K562 (cell line): ENCODE results near the gene FASTK. TPM values are rescaled to one million over a fixed set of nuclear protein-coding genes. Genes with fewer than 3 reads are reported as not detected.

Experiments
- DLX4 ChIP-seq: fragments of 250-450 bp; sonication (Bioruptor Pico); IDR thresholded peaks from 2 replicates; pipeline ENCODE4 v1.6.1; 2021; ENCODE audit warnings: mild to moderate bottlenecking
- EP300 ChIP-seq: IDR thresholded peaks from 2 replicates; pipeline ENCODE4 v1.6.1; 2012; ENCODE audit warnings: low read length, improper control_type of control experiment
- ERF ChIP-seq: fragments of 450-650 bp; formaldehyde crosslinking; IDR thresholded peaks from 2 replicates; pipeline ENCODE4 v1.4.0; 2020; ENCODE audit warnings: mild to moderate bottlenecking, mixed read lengths
- MED1 ChIP-seq: sonication (generic); formaldehyde crosslinking; IDR thresholded peaks from 2 replicates; pipeline ENCODE4 v1.8.1; 2023; ENCODE audit warnings: missing genetic modification reagents, borderline replicate concordance
- MYC ChIP-seq, 2 experiments: fragments of 250-450 bp in 1 of 2; sonication (Bioruptor Pico) in 1 of 2; IDR thresholded peaks; 2 replicates each; pipeline versions ENCODE4 v1.5.1 to v1.6.1; 2012 to 2021; ENCODE audit warnings: low read depth in 2 of 2, borderline replicate concordance in 1 of 2, improper control_type of control experiment in 1 of 2, low read length in 1 of 2, mild to moderate bottlenecking in 1 of 2, moderate library complexity in 1 of 2
- NR2F6 ChIP-seq: fragments of 450-650 bp; formaldehyde crosslinking; IDR thresholded peaks from 2 replicates; pipeline ENCODE4 v1.4.0; 2020; ENCODE audit warnings: mild to moderate bottlenecking
- NRF1 ChIP-seq, 2 experiments: fragments of 450-650 bp; IDR thresholded peaks in 1 of 2; conservative IDR thresholded peaks in 1 of 2; 2 replicates each; pipeline ENCODE4 v1.6.1; 2014; ENCODE audit warnings: mild to moderate bottlenecking in 2 of 2
- NUFIP1 ChIP-seq: fragments of 450-650 bp; IDR thresholded peaks from 2 replicates; pipeline ENCODE4 v1.6.1; 2018; ENCODE audit not compliant: partially characterized antibody
- POLR3A ChIP-seq: IDR thresholded peaks from 2 replicates; pipeline ENCODE4 v1.6.1; 2011; ENCODE audit warnings: borderline replicate concordance, mild to moderate bottlenecking, moderate library complexity; ENCODE audit not compliant: insufficient read length, insufficient read depth; ENCODE audit errors: extremely low read depth
- RAD21 ChIP-seq, 2 experiments: fragments of 250-450 bp in 1 of 2; fragments of 450-650 bp in 1 of 2; sonication (Bioruptor Pico) in 1 of 2; formaldehyde crosslinking in 1 of 2; IDR thresholded peaks in 1 of 2; conservative IDR thresholded peaks in 1 of 2; 2 replicates each; pipeline versions ENCODE4 v1.4.0 to v1.8.0; 2020 to 2022; ENCODE audit warnings: mild to moderate bottlenecking in 2 of 2, moderate library complexity in 1 of 2
- RAD51 ChIP-seq: fragments of 450-650 bp; IDR thresholded peaks from 2 replicates; pipeline ENCODE4 v1.7.1; 2016; ENCODE audit warnings: low read depth, mild to moderate bottlenecking, borderline replicate concordance
- RFX7 ChIP-seq: fragments of 250-450 bp; sonication (Bioruptor Pico); IDR thresholded peaks from 2 replicates; pipeline ENCODE4 v1.5.1; 2021; ENCODE audit warnings: mild to moderate bottlenecking
- STAT5A ChIP-seq: IDR thresholded peaks from 2 replicates; pipeline ENCODE4 v1.6.1; 2012; ENCODE audit warnings: low read length, inconsistent platforms, borderline replicate concordance
- SUPT5H ChIP-seq: fragments of 450-650 bp; IDR thresholded peaks from 2 replicates; pipeline ENCODE4 v1.6.1; 2016
- TEAD2 ChIP-seq: fragments of 450-650 bp; IDR thresholded peaks from 2 replicates; pipeline ENCODE4 v1.6.1; 2016; ENCODE audit warnings: missing genetic modification characterization, control low read depth, missing compliant biosample characterization
- ZBTB17 ChIP-seq: fragments of 450-650 bp; formaldehyde crosslinking; IDR thresholded peaks from 2 replicates; pipeline ENCODE4 v1.4.0; 2020; ENCODE audit warnings: mild to moderate bottlenecking
- ZFP30 ChIP-seq: fragments of 250-450 bp; sonication (Bioruptor Pico); IDR thresholded peaks from 2 replicates; pipeline ENCODE4 v1.8.0; 2022; ENCODE audit warnings: moderate library complexity, mild to moderate bottlenecking, inconsistent platforms, borderline replicate concordance
- ZFP36 ChIP-seq: fragments of 150-350 bp; IDR thresholded peaks from 2 replicates; pipeline ENCODE4 v1.6.1; 2018; ENCODE audit warnings: low read length, low read depth; ENCODE audit not compliant: partially characterized antibody
- ZFX ChIP-seq: sonication (generic); formaldehyde crosslinking; IDR thresholded peaks from 2 replicates; pipeline ENCODE4 v1.8.0; 2022; ENCODE audit warnings: mild to moderate bottlenecking, missing genetic modification reagents, moderate library complexity
- ZNF165 ChIP-seq: fragments of 250-450 bp; sonication (Bioruptor Pico); IDR thresholded peaks from 2 replicates; pipeline ENCODE4 v1.4.0; 2020; ENCODE audit warnings: borderline replicate concordance
- ZNF699 ChIP-seq: fragments of 250-450 bp; sonication (Bioruptor Pico); IDR thresholded peaks from 2 replicates; pipeline ENCODE4 v1.8.0; 2021; ENCODE audit warnings: mild to moderate bottlenecking, moderate library complexity; ENCODE audit not compliant: insufficient replicate concordance
- ZNF76 ChIP-seq: fragments of 250-450 bp; sonication (Bioruptor Pico); IDR thresholded peaks from 2 replicates; pipeline ENCODE4 v1.4.0; 2020; ENCODE audit warnings: mild to moderate bottlenecking, moderate library complexity, borderline replicate concordance
- polyA plus RNA-seq, 8 experiments: library from polyadenylated mRNA; depleted of rRNA in 4 of 8; stranded (reverse) in 5 of 8; unstranded in 3 of 8; fragments of >200 nt; fragmentation: Nextera tagmentation in 2 of 8; fragmentation: Illumina TruSeq in 1 of 8; extraction: Ambion mirVana in 2 of 8; extraction: Trizol in 1 of 8; gene quantifications; 2 replicates each; pipeline versions ENCODE4 v1.2.1 to v1.2.3, GENCODE V29; 2011 to 2014; ENCODE audit warnings: inconsistent platforms in 1 of 8, missing spikeins in 1 of 8
- total RNA-seq, 7 experiments: library from RNA; depleted of rRNA in 6 of 7; stranded (reverse); fragments of >200 nt in 6 of 7; fragmentation: Illumina TruSeq in 2 of 7; extraction: Trizol in 2 of 7; gene quantifications; 2 replicates each; pipeline versions ENCODE4 v1.2.1 to v1.2.3, GENCODE V29; 2011 to 2021; ENCODE audit warnings: low replicate concordance in 1 of 7
- TF ChIP-seq, protein P1 (sequence below): fragments of 200-400 bp; formaldehyde crosslinking; IDR thresholded peaks from 2 replicates; pipeline ENCODE4 v1.6.1; 2017; ENCODE audit warnings: mild to moderate bottlenecking, low read depth, low read length, moderate library complexity
- TF ChIP-seq, protein P2 (sequence below), 2 experiments: fragments of 200-800 bp in 1 of 2; sonication (Bioruptor generic) in 1 of 2; sonication (generic) in 1 of 2; formaldehyde crosslinking in 1 of 2; IDR thresholded peaks in 1 of 2; conservative IDR thresholded peaks in 1 of 2; 2 replicates each; pipeline versions ENCODE4 v1.5.0 to v1.6.1; 2016 to 2020; ENCODE audit warnings: missing compliant biosample characterization in 1 of 2, missing genetic modification characterization in 1 of 2, missing genetic modification reagents in 1 of 2

Gene FASTK
- total and polyA plus RNA-seq, 9 of the 15 experiments (the other 6 are each of a cell fraction or from before 2014, with no cell fraction given), result 0.51 to 150 (median 48.2) TPM

GRCh38 chr7:151082141-151083070 is 1.8 kb upstream of the FASTK start (continued):
- TF ChIP-seq ZNF699, result no peak
- TF ChIP-seq TEAD2 (tag), result no peak
- no peak for TF ChIP-seq MED1 (CRISPR knock-in tag)
- TF ChIP-seq ZBTB17 (CRISPR knock-in tag), result no peak
- TF ChIP-seq MYC (IDR thresholded peaks at IDR 0.05; ENCODE audit: low read depth, low read length), result no peak
- peak; percentile 75 for TF ChIP-seq MYC (CRISPR knock-in tag; IDR thresholded peaks at IDR 0.05; ENCODE audit: borderline replicate concordance, low read depth)
- no peak for TF ChIP-seq ZFX
- TF ChIP-seq ZNF76 (CRISPR knock-in tag), result 0 out of 2 replicates have a peak, but pooled peaks have one; percentile 7
- no peak for TF ChIP-seq POLR3A
- TF ChIP-seq NRF1 (conservative IDR thresholded peaks at IDR 0.05 in 1 of 2, IDR thresholded peaks at IDR 0.05 in 1 of 2), result no peak; a peak in 1 of 4 replicates
- TF ChIP-seq RAD51, result no peak
- TF ChIP-seq ZFP36, result no peak
- TF ChIP-seq SUPT5H, result peak; percentile 75
- TF ChIP-seq, protein P1, sequence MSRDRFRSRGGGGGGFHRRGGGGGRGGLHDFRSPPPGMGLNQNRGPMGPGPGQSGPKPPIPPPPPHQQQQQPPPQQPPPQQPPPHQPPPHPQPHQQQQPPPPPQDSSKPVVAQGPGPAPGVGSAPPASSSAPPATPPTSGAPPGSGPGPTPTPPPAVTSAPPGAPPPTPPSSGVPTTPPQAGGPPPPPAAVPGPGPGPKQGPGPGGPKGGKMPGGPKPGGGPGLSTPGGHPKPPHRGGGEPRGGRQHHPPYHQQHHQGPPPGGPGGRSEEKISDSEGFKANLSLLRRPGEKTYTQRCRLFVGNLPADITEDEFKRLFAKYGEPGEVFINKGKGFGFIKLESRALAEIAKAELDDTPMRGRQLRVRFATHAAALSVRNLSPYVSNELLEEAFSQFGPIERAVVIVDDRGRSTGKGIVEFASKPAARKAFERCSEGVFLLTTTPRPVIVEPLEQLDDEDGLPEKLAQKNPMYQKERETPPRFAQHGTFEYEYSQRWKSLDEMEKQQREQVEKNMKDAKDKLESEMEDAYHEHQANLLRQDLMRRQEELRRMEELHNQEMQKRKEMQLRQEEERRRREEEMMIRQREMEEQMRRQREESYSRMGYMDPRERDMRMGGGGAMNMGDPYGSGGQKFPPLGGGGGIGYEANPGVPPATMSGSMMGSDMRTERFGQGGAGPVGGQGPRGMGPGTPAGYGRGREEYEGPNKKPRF, result no peak
- TF ChIP-seq DLX4 (CRISPR knock-in tag), result no peak
- no peak for TF ChIP-seq NR2F6 (CRISPR knock-in tag)
- TF ChIP-seq ERF (CRISPR knock-in tag), result no peak
- TF ChIP-seq, protein P2, sequence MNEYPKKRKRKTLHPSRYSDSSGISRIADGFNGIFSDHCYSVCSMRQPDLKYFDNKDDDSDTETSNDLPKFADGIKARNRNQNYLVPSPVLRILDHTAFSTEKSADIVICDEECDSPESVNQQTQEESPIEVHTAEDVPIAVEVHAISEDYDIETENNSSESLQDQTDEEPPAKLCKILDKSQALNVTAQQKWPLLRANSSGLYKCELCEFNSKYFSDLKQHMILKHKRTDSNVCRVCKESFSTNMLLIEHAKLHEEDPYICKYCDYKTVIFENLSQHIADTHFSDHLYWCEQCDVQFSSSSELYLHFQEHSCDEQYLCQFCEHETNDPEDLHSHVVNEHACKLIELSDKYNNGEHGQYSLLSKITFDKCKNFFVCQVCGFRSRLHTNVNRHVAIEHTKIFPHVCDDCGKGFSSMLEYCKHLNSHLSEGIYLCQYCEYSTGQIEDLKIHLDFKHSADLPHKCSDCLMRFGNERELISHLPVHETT (CRISPR knock-in tag; conservative IDR thresholded peaks at IDR 0.05 in 1 of 2, IDR thresholded peaks at IDR 0.05 in 1 of 2), result no peak; a peak in 2 of 4 replicates
- TF ChIP-seq NUFIP1, result no peak
- TF ChIP-seq STAT5A, result no peak
- TF ChIP-seq EP300, result no peak
- no peak for TF ChIP-seq RFX7 (CRISPR knock-in tag)
- no peak for TF ChIP-seq ZFP30 (CRISPR knock-in tag)
- no peak for TF ChIP-seq RAD21 (CRISPR knock-in tag; conservative IDR thresholded peaks at IDR 0.05 in 1 of 2, IDR thresholded peaks at IDR 0.05 in 1 of 2)
- TF ChIP-seq ZNF165, result no peak
